DOHH2 (cell line): ENCODE measurements around the gene VDAC2.
A peak's percentile ranks its signal among the peaks of the same experiment; 100 is the strongest.

ENCODE experiments used
- H3F3A ChIP-seq: fragments of 200-600 bp; sonication (generic), shearing (Covaris generic); 2 replicates; pipeline ENCODE4 v1.6.0; 2016; ENCODE audit warnings: antibody characterized with exemption, mild to moderate bottlenecking; ENCODE audit not compliant: control insufficient read depth, insufficient read depth
- H3K27ac ChIP-seq: fragments of 200-600 bp; sonication (generic); 2 replicates; pipeline ENCODE4 v1.5.1; 2014; ENCODE audit warnings: low read depth, mild to moderate bottlenecking, low read length, moderate library complexity
- H3K27me3 ChIP-seq: fragments of 200-600 bp; sonication (generic); 2 replicates; pipeline ENCODE4 v1.6.1; 2014; ENCODE audit warnings: mild to moderate bottlenecking, low read length, mixed read lengths; ENCODE audit not compliant: control insufficient read depth
- H3K36me3 ChIP-seq: fragments of 200-600 bp; sonication (generic); 2 replicates; pipeline ENCODE4 v1.6.1; 2014; ENCODE audit warnings: mild to moderate bottlenecking, low read length, moderate library complexity, mixed read lengths; ENCODE audit not compliant: control insufficient read depth
- H3K4me1 ChIP-seq: fragments of 200-600 bp; sonication (generic); 2 replicates; pipeline ENCODE4 v1.6.1; 2014; ENCODE audit warnings: mild to moderate bottlenecking, low read length, mixed read lengths; ENCODE audit not compliant: control insufficient read depth
- H3K4me2 ChIP-seq: fragments of 200-600 bp; sonication (generic); 2 replicates; pipeline ENCODE4 v1.6.0; 2014; ENCODE audit warnings: mild to moderate bottlenecking, low read length, moderate library complexity
- H3K4me3 ChIP-seq: fragments of 200-600 bp; sonication (generic); 2 replicates; pipeline ENCODE4 v1.5.1; 2014; ENCODE audit warnings: mild to moderate bottlenecking, low read length, mixed read lengths
- H3K79me2 ChIP-seq: fragments of 200-600 bp; sonication (generic); 2 replicates; pipeline ENCODE4 v1.6.1; 2014; ENCODE audit warnings: mild to moderate bottlenecking, low read length, mixed read lengths; ENCODE audit not compliant: control insufficient read depth
- H3K9me2 ChIP-seq: fragments of 200-600 bp; sonication (generic); replicated peaks from 2 replicates; pipeline ENCODE4 v1.6.1; 2014; ENCODE audit warnings: mild to moderate bottlenecking, low read length, mixed read lengths; ENCODE audit not compliant: control insufficient read depth
- H3K9me3 ChIP-seq: fragments of 200-600 bp; sonication (generic); 2 replicates; pipeline ENCODE4 v1.6.1; 2014; ENCODE audit warnings: antibody characterized with exemption, low read length, mixed read lengths; ENCODE audit not compliant: control insufficient read depth, insufficient read depth
- H4K20me1 ChIP-seq: fragments of 200-600 bp; sonication (generic); 2 replicates; pipeline ENCODE4 v1.6.0; 2014; ENCODE audit warnings: low read depth, mild to moderate bottlenecking, antibody characterized with exemption, low read length, moderate library complexity; ENCODE audit not compliant: control insufficient read depth, insufficient read depth
- EZH2phosphoT487 ChIP-seq: fragments of 200-600 bp; sonication (generic); IDR thresholded peaks from 2 replicates; pipeline ENCODE4 v1.6.1; 2017; ENCODE audit warnings: borderline replicate concordance, mild to moderate bottlenecking, antibody characterized with exemption, low read length, moderate library complexity, mixed read lengths
- TF ChIP-seq, protein P1 (sequence below): fragments of 200-600 bp; sonication (generic); IDR thresholded peaks from one replicate; pipeline ENCODE4 v1.5.1; 2014; ENCODE audit warnings: antibody characterized with exemption, mild to moderate bottlenecking, low read depth, low read length; ENCODE audit not compliant: poor library complexity, severe bottlenecking

VDAC2 gene, protein sequence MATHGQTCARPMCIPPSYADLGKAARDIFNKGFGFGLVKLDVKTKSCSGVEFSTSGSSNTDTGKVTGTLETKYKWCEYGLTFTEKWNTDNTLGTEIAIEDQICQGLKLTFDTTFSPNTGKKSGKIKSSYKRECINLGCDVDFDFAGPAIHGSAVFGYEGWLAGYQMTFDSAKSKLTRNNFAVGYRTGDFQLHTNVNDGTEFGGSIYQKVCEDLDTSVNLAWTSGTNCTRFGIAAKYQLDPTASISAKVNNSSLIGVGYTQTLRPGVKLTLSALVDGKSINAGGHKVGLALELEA

DNA sequence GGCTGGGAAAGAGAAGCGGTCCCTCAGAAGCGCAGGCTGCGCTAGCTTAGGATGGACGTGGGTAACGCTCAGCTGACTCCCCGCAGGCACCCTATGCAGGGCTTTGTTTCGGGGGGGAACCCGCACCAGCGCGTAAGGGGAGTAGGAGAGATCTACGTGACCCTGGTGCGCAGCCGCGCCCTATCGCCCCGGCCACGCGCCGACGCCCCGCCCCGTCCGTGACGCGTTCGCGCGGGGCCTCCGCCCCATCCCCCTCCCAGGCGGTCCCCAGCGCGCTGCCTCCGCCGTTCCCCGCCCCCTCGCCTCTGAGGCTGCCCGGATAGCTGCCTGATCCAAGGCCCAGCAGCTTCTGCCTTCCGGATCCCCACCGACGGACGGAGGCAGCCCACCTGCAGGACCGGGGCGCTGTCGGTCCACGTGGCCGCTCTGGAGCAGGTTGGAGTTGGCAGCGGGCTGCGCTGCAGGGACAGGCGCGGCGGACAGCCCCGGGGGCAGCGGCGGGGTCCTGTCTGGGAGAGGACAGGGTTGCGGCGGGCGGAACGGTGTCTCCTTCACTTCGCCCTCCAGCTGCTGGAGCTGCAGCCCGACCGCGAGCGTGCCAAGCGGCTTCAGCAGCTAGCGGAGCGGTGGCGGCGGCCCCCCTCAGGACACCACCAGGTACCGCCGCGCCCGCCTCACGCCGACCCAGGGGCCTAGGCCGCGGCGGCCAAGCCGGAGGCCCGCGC is at the start of gene VDAC2:
Gene VDAC2 (plus strand): TSS at position 515 of the 725 bp plus-strand sequence. CDS start 363 bp downstream, outside the sequence.
- H3K36me3 ChIP-seq, result peaks cover 43% of the 10 kb centered on the region
- peaks cover 23% of the 10 kb centered on the region for H3K4me1 ChIP-seq
- H3K27ac ChIP-seq, result peak within 1 kb of the TSS; percentile 80
- peak within 1 kb of the TSS; percentile 93 for H3K4me2 ChIP-seq
- peaks cover 9% of the 10 kb centered on the region; the same call in 1 of the 2 replicates for H4K20me1 ChIP-seq
- peaks cover 49% of the 10 kb centered on the region for H3K79me2 ChIP-seq
- no peaks in the 10 kb centered on the region for H3K9me3 ChIP-seq
- H3F3A ChIP-seq, result no peaks in the 10 kb centered on the region
- H3K27me3 ChIP-seq, result no peaks in the 10 kb centered on the region
- no peak for TF ChIP-seq EZH2phosphoT487
- TF ChIP-seq, protein P1, sequence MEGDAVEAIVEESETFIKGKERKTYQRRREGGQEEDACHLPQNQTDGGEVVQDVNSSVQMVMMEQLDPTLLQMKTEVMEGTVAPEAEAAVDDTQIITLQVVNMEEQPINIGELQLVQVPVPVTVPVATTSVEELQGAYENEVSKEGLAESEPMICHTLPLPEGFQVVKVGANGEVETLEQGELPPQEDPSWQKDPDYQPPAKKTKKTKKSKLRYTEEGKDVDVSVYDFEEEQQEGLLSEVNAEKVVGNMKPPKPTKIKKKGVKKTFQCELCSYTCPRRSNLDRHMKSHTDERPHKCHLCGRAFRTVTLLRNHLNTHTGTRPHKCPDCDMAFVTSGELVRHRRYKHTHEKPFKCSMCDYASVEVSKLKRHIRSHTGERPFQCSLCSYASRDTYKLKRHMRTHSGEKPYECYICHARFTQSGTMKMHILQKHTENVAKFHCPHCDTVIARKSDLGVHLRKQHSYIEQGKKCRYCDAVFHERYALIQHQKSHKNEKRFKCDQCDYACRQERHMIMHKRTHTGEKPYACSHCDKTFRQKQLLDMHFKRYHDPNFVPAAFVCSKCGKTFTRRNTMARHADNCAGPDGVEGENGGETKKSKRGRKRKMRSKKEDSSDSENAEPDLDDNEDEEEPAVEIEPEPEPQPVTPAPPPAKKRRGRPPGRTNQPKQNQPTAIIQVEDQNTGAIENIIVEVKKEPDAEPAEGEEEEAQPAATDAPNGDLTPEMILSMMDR, result no peak
- peak within 1 kb of the TSS; percentile 89 for H3K4me3 ChIP-seq
- H3K9me2 ChIP-seq, result no peaks in the 10 kb centered on the region

DNA sequence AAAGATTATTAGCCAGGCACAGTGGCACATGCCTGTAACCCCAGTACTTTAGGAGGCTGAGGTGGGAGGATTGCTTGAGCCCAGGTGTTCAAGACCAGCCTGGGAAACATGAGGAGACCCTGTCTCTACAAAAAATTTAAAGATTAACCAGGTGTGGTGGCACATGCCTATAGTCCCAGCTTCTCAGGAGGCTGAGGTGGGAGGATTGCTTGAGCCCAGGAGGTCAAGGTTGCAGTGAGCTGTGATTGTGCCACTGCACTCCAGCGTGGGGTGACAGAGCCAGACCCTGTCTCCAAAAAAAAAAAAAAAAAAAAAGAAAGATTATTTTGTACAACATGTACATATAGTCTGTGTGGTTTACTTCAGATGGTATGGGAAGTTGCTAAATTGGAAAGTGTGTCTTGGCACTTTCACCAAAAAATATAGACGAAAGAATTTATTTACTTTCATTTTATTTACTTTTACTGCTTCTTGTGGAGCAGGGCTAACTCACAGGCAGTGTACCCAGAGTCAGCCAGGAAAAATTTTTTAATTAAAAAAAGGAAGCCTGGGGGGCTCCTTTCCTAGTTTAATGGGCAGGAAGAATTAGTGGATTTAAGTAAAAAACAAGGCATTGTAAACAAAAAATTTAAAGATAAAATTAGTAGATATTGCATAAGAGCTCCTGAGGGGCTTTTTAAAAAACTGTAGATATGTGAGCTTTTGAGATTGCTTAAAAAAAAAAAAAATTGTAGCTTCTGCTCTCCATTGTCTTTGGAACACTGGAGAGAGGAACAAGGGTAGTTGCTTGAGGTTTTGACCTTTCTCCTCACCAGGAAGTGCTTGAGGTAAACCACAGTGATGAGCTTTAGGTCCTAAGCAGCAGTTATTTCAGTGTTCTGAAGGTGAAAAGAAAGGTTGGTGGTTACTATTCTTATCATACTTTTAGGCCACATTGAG is 44.6 kb upstream of the VDAC2 start:
- Histone ChIP-seq H3K27ac (no peak overlapping the region), H3K4me3 (no peak overlapping the region), H3K36me3 (peaks cover 16% of the 10 kb centered on the region), H3K9me2 (no peaks in the 10 kb centered on the region), H4K20me1 (no peaks in the 10 kb centered on the region), H3K4me1 (peaks cover 7% of the 10 kb centered on the region), H3K4me2 (no peak overlapping the region), H3K79me2 (peaks cover 3% of the 10 kb centered on the region; the same call in 1 of the 2 replicates), H3K27me3 (no peaks in the 10 kb centered on the region), H3K9me3 (no peaks in the 10 kb centered on the region), H3F3A (no peaks in the 10 kb centered on the region)
- TF ChIP-seq, protein P1, result no peak
- no peak for TF ChIP-seq EZH2phosphoT487

DNA sequence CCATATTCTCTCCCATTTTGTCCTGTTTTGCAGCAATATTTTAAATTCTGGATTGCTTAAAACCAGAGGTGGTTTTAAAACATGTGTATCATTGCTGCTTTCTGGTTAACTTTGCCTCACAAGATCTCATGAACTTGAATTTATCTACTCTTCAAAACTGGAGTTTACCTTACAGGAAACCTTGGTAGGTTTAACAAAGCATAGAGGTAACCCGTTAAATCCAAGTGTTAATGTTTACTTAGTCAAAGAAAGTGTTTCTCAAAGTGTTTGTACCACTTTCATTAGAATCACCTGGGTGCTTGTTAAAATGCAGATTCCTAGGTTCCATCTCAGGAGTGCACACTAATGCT is 44.0 kb upstream of the VDAC2 start:
- no peak overlapping the region for H3K4me2 ChIP-seq
- no peak overlapping the region for H3K4me3 ChIP-seq
- TF ChIP-seq, protein P1, result no peak
- no peak for TF ChIP-seq EZH2phosphoT487
- no peaks in the 10 kb centered on the region for H3F3A ChIP-seq
- H3K9me3 ChIP-seq, result no peaks in the 10 kb centered on the region
- H3K4me1 ChIP-seq, result peaks cover 7% of the 10 kb centered on the region
- no peaks in the 10 kb centered on the region for H3K9me2 ChIP-seq
- H3K79me2 ChIP-seq, result no peaks in the 10 kb centered on the region
- no peak overlapping the region for H3K27ac ChIP-seq
- H4K20me1 ChIP-seq, result no peaks in the 10 kb centered on the region
- no peaks in the 10 kb centered on the region for H3K27me3 ChIP-seq
- peaks cover 16% of the 10 kb centered on the region for H3K36me3 ChIP-seq
